Activated CD4-positive, alpha-beta memory T cell treated with anti-CD3 and anti-CD28 coated beads for 36 hours (primary cell): ENCODE measurements around the gene FBXO34. TPM values are rescaled to one million over a fixed set of nuclear protein-coding genes. Genes with fewer than 3 reads are reported as not detected.

Source experiments
- total RNA-seq, 2 experiments: library from RNA; stranded (reverse); gene quantifications; one replicate each; pipeline ENCODE4 v1.2.3, GENCODE V29; 2021

The FBXO34 gene
- total RNA-seq, 2 experiments from 2014 or later: 19.8 to 22.0 TPM

Other genes with a start within 250 kb of the FBXO34 start
- gene WDHD1, start 244.3 kb upstream of the FBXO34 start, total RNA-seq: 10 to 100 TPM; 62.4 to 63.2 TPM
- gene SOCS4, start 244.2 kb upstream of the FBXO34 start, total RNA-seq: 10 to 100 TPM; 24.4 to 25.3 TPM
- 10 to 100 TPM; 85.5 to 89.1 TPM for gene MAPK1IP1L, start 219.8 kb upstream of the FBXO34 start, total RNA-seq
- gene LGALS3, start 142.2 kb upstream of the FBXO34 start, total RNA-seq: 10 to 100 TPM; 12.3 to 14.5 TPM
- gene DLGAP5, start 79.8 kb upstream of the FBXO34 start, total RNA-seq: 10 to 100 TPM; 92.7 to 97.9 TPM
- gene ATG14, start 140.4 kb downstream of the FBXO34 start, total RNA-seq: 1 to 10 TPM; 5.0 to 5.1 TPM
- not detected for gene TBPL2, start 169.2 kb downstream of the FBXO34 start, total RNA-seq